Neural cell (in vitro differentiated cells): ENCODE measurements around the gene FGG. TPM values are rescaled to one million over a fixed set of nuclear protein-coding genes. Genes with fewer than 3 reads are reported as not detected.

Source experiments
- H2AFZ ChIP-seq: fragments of 200-600, 300-800 bp; sonication (generic), shearing (Covaris generic); 2 replicates; pipeline ENCODE4 v1.6.0; 2014; ENCODE audit warnings: low read depth, mild to moderate bottlenecking, antibody characterized with exemption, low read length, moderate library complexity
- H3F3A ChIP-seq: fragments of 200-600 bp; shearing (Covaris generic); 2 replicates; pipeline ENCODE4 v1.6.1; 2016; ENCODE audit warnings: mild to moderate bottlenecking, moderate library complexity, mixed read lengths, antibody characterized with exemption, low read length; ENCODE audit not compliant: insufficient read depth, poor library complexity, severe bottlenecking
- H3K27ac ChIP-seq: fragments of 200-600, 300-800 bp; sonication (generic), shearing (Covaris generic); 2 replicates; pipeline ENCODE4 v1.5.1; 2014; ENCODE audit warnings: mild to moderate bottlenecking, low read length, moderate library complexity
- H3K27me3 ChIP-seq: fragments of 300-800, 200-600 bp; sonication (generic), shearing (Covaris generic); 2 replicates; pipeline ENCODE4 v1.6.0; 2014; ENCODE audit warnings: mild to moderate bottlenecking, low read depth, low read length, moderate library complexity; ENCODE audit not compliant: insufficient read depth
- H3K36me3 ChIP-seq: fragments of 300-800, 200-600 bp; sonication (generic), shearing (Covaris generic); 2 replicates; pipeline ENCODE4 v1.5.1; 2014; ENCODE audit warnings: mild to moderate bottlenecking, antibody characterized with exemption, low read length, moderate library complexity; ENCODE audit not compliant: insufficient read depth
- H3K4me2 ChIP-seq: fragments of 300-800, 200-600 bp; sonication (generic), shearing (Covaris generic); 2 replicates; pipeline ENCODE4 v1.6.0; 2014; ENCODE audit warnings: mild to moderate bottlenecking, low read length
- H3K4me3 ChIP-seq: fragments of 300-800, 200-600 bp; sonication (generic), shearing (Covaris generic); 2 replicates; pipeline ENCODE4 v1.5.1; 2014; ENCODE audit warnings: mild to moderate bottlenecking, low read length, moderate library complexity
- H3K79me2 ChIP-seq: fragments of 200-600 bp; shearing (Covaris generic); replicated peaks from 2 replicates; pipeline ENCODE4 v1.6.0; 2014; ENCODE audit warnings: mild to moderate bottlenecking, low read length, moderate library complexity; ENCODE audit not compliant: insufficient read depth
- H3K9ac ChIP-seq: fragments of 300-800, 200-600 bp; sonication (generic), shearing (Covaris generic); 2 replicates; pipeline ENCODE4 v1.6.1; 2016; ENCODE audit warnings: mild to moderate bottlenecking, low read length, mixed read lengths
- H3K9me2 ChIP-seq: fragments of 200-600 bp; shearing (Covaris generic); 2 replicates; pipeline ENCODE4 v1.6.1; 2016; ENCODE audit warnings: mild to moderate bottlenecking, low read length, mixed read lengths; ENCODE audit not compliant: insufficient read depth
- H3K9me3 ChIP-seq: fragments of 200-600, 300-800 bp; sonication (generic), shearing (Covaris generic); 2 replicates; pipeline ENCODE4 v1.6.1; 2016; ENCODE audit warnings: mild to moderate bottlenecking, mixed run types, low read length, moderate library complexity, mixed read lengths
- H4K20me1 ChIP-seq: fragments of 200-600 bp; shearing (Covaris generic); 2 replicates; pipeline ENCODE4 v1.6.1; 2016; ENCODE audit warnings: mild to moderate bottlenecking, mixed run types; ENCODE audit not compliant: insufficient read depth
- CTCF ChIP-seq: fragments of 450-650 bp; IDR thresholded peaks from 2 replicates; pipeline ENCODE4 v1.5.1; 2014; ENCODE audit warnings: antibody characterized with exemption, mild to moderate bottlenecking, moderate library complexity; ENCODE audit not compliant: poor library complexity, severe bottlenecking
- EP300 ChIP-seq: fragments of 450-650 bp; conservative IDR thresholded peaks from 2 replicates; pipeline ENCODE4 v1.6.1; 2014; ENCODE audit warnings: antibody characterized with exemption, mild to moderate bottlenecking, moderate library complexity; ENCODE audit not compliant: poor library complexity, severe bottlenecking
- EZH2 ChIP-seq: fragments of 200-600, 300-800 bp; shearing (Covaris generic), sonication (generic); IDR thresholded peaks from 2 replicates; pipeline ENCODE4 v1.6.1; 2014; ENCODE audit warnings: antibody characterized with exemption, low read length, borderline replicate concordance, mild to moderate bottlenecking; ENCODE audit not compliant: insufficient read depth, poor library complexity, severe bottlenecking
- MXI1 ChIP-seq: fragments of 450-650 bp; conservative IDR thresholded peaks from 2 replicates; pipeline ENCODE4 v1.6.1; 2014; ENCODE audit warnings: antibody characterized with exemption, mild to moderate bottlenecking; ENCODE audit not compliant: poor library complexity, severe bottlenecking
- POLR2AphosphoS5 ChIP-seq: IDR thresholded peaks from 2 replicates; pipeline ENCODE4 v1.6.1; 2012
- RAD21 ChIP-seq: fragments of 450-650 bp; conservative IDR thresholded peaks from 2 replicates; pipeline ENCODE4 v1.6.1; 2014; ENCODE audit warnings: antibody characterized with exemption, mild to moderate bottlenecking, moderate library complexity
- REST ChIP-seq: IDR thresholded peaks from 2 replicates; pipeline ENCODE4 v1.6.1; 2012; ENCODE audit warnings: borderline replicate concordance
- SMC3 ChIP-seq: fragments of 450-650 bp; conservative IDR thresholded peaks from 2 replicates; pipeline ENCODE4 v1.6.1; 2014; ENCODE audit warnings: antibody characterized with exemption, mild to moderate bottlenecking, moderate library complexity; ENCODE audit not compliant: poor library complexity
- TAF1 ChIP-seq: IDR thresholded peaks from 2 replicates; pipeline ENCODE4 v1.6.1; 2012; ENCODE audit warnings: low read depth
- polyA plus RNA-seq: library from polyadenylated mRNA; depleted of rRNA; stranded (reverse); fragments of >200 nt; gene quantifications from 2 replicates; pipeline ENCODE4 v1.2.3, GENCODE V29; 2014

FGG gene
- polyA plus RNA-seq, 1 donor from 2014 or later: not detected

GRCh38 chr4:154616731-154617130, 4.3 kb upstream of the FGG start:
- Histone ChIP-seq H3K27ac (no peak overlapping the region), H3K4me3 (no peak overlapping the region), H3K9me3 (no peaks in the 10 kb centered on the region), H4K20me1 (no peaks in the 10 kb centered on the region), H3K4me2 (no peak overlapping the region), H3K79me2 (no peaks in the 10 kb centered on the region), H3K36me3 (no peaks in the 10 kb centered on the region), H2AFZ (no peak overlapping the region), H3K9ac (no peak overlapping the region), H3K27me3 (no peaks in the 10 kb centered on the region), H3K9me2 (no peaks in the 10 kb centered on the region), H3F3A (no peaks in the 10 kb centered on the region)
- TF ChIP-seq EZH2 (no peak), CTCF (no peak), POLR2AphosphoS5 (no peak), SMC3 (no peak), REST (no peak), RAD21 (no peak), MXI1 (no peak), TAF1 (no peak), EP300 (no peak)

GRCh38 chr4:154616287-154616686, 3.8 kb upstream of the FGG start:
- H3K9ac ChIP-seq: no peak overlapping the region
- no peak for TF ChIP-seq POLR2AphosphoS5
- no peak for TF ChIP-seq EP300
- TF ChIP-seq TAF1: no peak
- no peak for TF ChIP-seq MXI1
- no peak for TF ChIP-seq RAD21
- no peak for TF ChIP-seq REST
- no peak for TF ChIP-seq EZH2
- no peak for TF ChIP-seq SMC3
- no peak for TF ChIP-seq CTCF
- H3K36me3 ChIP-seq: no peaks in the 10 kb centered on the region
- no peaks in the 10 kb centered on the region for H3K9me2 ChIP-seq
- H4K20me1 ChIP-seq: no peaks in the 10 kb centered on the region
- no peak overlapping the region for H3K4me3 ChIP-seq
- no peak overlapping the region for H2AFZ ChIP-seq
- no peak overlapping the region for H3K27ac ChIP-seq
- no peaks in the 10 kb centered on the region for H3F3A ChIP-seq
- H3K79me2 ChIP-seq: no peaks in the 10 kb centered on the region
- H3K27me3 ChIP-seq: no peaks in the 10 kb centered on the region
- no peaks in the 10 kb centered on the region for H3K9me3 ChIP-seq
- no peak overlapping the region for H3K4me2 ChIP-seq
